GM23338 (cell line): ENCODE measurements around the gene LOXHD1.

Experiments used
- CREB1 ChIP-seq: fragments of 250-450 bp; sonication (Bioruptor Pico); IDR thresholded peaks from 2 replicates; pipeline ENCODE4 v1.5.0; 2020; ENCODE audit warnings: low read depth, mild to moderate bottlenecking, moderate library complexity
- CTCF ChIP-seq, 2 experiments: fragments of 200-600 bp in 1 of 2; sonication (generic) in 1 of 2; conservative IDR thresholded peaks; 2 replicates each; pipeline versions ENCODE4 v1.5.1 to v1.6.1; 2016 to 2017; ENCODE audit warnings: antibody characterized with exemption in 2 of 2, low read depth in 2 of 2, mild to moderate bottlenecking in 2 of 2, moderate library complexity in 1 of 2
- EZH2 ChIP-seq: fragments of 200-600 bp; sonication (generic); IDR thresholded peaks from one replicate; pipeline ENCODE4 v1.8.0; 2017; ENCODE audit warnings: antibody characterized with exemption, mild to moderate bottlenecking, low read depth; ENCODE audit not compliant: unreplicated experiment
- EZH2phosphoT487 ChIP-seq: fragments of 200-600 bp; sonication (generic); IDR thresholded peaks from one replicate; pipeline ENCODE4 v1.8.1; 2018; ENCODE audit warnings: antibody characterized with exemption; ENCODE audit not compliant: unreplicated experiment
- POLR2AphosphoS5 ChIP-seq: IDR thresholded peaks from 2 replicates; pipeline ENCODE4 v1.6.1; 2016; ENCODE audit warnings: antibody characterized with exemption, low read depth
- REST ChIP-seq: IDR thresholded peaks from one replicate; pipeline ENCODE4 v1.6.1; 2018; ENCODE audit warnings: antibody characterized with exemption; ENCODE audit not compliant: unreplicated experiment

- TF ChIP-seq CTCF (conservative IDR thresholded peaks at IDR 0.05; ENCODE audit: low read depth in 2 of 2), result no peak
- TF ChIP-seq EZH2phosphoT487, result no peak
- TF ChIP-seq REST, result no peak
- TF ChIP-seq POLR2AphosphoS5, result no peak
- TF ChIP-seq EZH2, result no peak
- no peak for TF ChIP-seq CREB1 (CRISPR knock-in tag)
Measured at GRCh38 chr18:46693996-46694395, 37.0 kb upstream of the LOXHD1 start.
